Spinal cord (tissue), 10 donors: ENCODE results near the gene CFAP61. TPM values are rescaled to one million over a fixed set of nuclear protein-coding genes. Genes with fewer than 3 reads are reported as not detected.

Experiments
- DNase-seq, 6 donors: peaks; one replicate each; pipeline versions ENCODE4 v3.0.0 to v3.0.0-alpha.2; 2013 to 2015; ENCODE audit warnings: low spot score in 6 of 6, low read depth in 4 of 6
- H3K27ac ChIP-seq: one replicate; pipeline ENCODE4 v1.5.1; 2013; ENCODE audit warnings: low read depth, low read length, control low read depth
- H3K27me3 ChIP-seq: one replicate; pipeline ENCODE4 v1.6.1; 2013; ENCODE audit warnings: low read length; ENCODE audit not compliant: control insufficient read depth, insufficient read depth
- H3K36me3 ChIP-seq: one replicate; pipeline ENCODE4 v1.6.1; 2013; ENCODE audit warnings: low read length; ENCODE audit not compliant: control insufficient read depth, insufficient read depth
- H3K4me1 ChIP-seq: one replicate; pipeline ENCODE4 v1.6.1; 2013; ENCODE audit warnings: low read length; ENCODE audit not compliant: control insufficient read depth, insufficient read depth
- H3K4me3 ChIP-seq: one replicate; pipeline ENCODE4 v1.5.1; 2013; ENCODE audit warnings: low read depth, low read length, control low read depth
- H3K9me3 ChIP-seq: one replicate; pipeline ENCODE4 v1.6.1; 2013; ENCODE audit warnings: low read length; ENCODE audit not compliant: control insufficient read depth, insufficient read depth
- WGBS: methylation state at CpG from one replicate; pipeline ENCODE4 v1.1.5; 2013; ENCODE audit warnings: missing lambda C conversion rate; ENCODE audit not compliant: insufficient coverage; 5-methylcytosine and 5-hydroxymethylcytosine counted together
- polyA plus RNA-seq, 2 donors: library from polyadenylated mRNA; unstranded; fragments of 120-200 nt; gene quantifications; one replicate each; pipeline ENCODE4 v1.2.1, GENCODE V29; 2013; ENCODE audit not compliant: insufficient read length in 2 of 2
- total RNA-seq, 2 donors: library from RNA; depleted of rRNA in 1 of 2; stranded (reverse); fragments of 120-200 nt in 1 of 2; fragments of >200 nt in 1 of 2; gene quantifications; one replicate each; pipeline versions ENCODE4 v1.2.3 to v1.2.4, GENCODE V29; 2013 to 2014
- donor health status: healthy.

Gene CFAP61
- total and polyA plus RNA-seq, 4 donors = 4.0 to 9.8 (median 7.6) TPM

- no peaks in the 10 kb centered on the region for H3K4me1 ChIP-seq
- H3K4me3 ChIP-seq = no peak overlapping the region
- no peaks in the 10 kb centered on the region for H3K27me3 ChIP-seq
- DNase-seq = peak in 2 of 6 donors; percentile 17 to 39
- H3K9me3 ChIP-seq = no peaks in the 10 kb centered on the region
- H3K36me3 ChIP-seq = no peaks in the 10 kb centered on the region
- no peak overlapping the region for H3K27ac ChIP-seq
- 84% methylated on average over 10 of the region's 10 CpGs for WGBS
Observed at GRCh38 chr20:20251317-20251716, 199.0 kb downstream of the CFAP61 start.

GRCh38 chr20:20251836-20252235 is 199.5 kb downstream of the CFAP61 start:
- H3K9me3 ChIP-seq = no peaks in the 10 kb centered on the region
- DNase-seq = peak in 1 of 6 donors; percentile 78
- H3K27ac ChIP-seq = no peak overlapping the region
- 80% methylated on average over 5 of the region's 8 CpGs for WGBS
- no peaks in the 10 kb centered on the region for H3K27me3 ChIP-seq
- no peak overlapping the region for H3K4me3 ChIP-seq
- no peaks in the 10 kb centered on the region for H3K4me1 ChIP-seq
- no peaks in the 10 kb centered on the region for H3K36me3 ChIP-seq

GRCh38 chr20:20253039-20253743 is 200.9 kb downstream of the CFAP61 start:
- 71% methylated on average over 4 of the region's 6 CpGs for WGBS

GRCh38 chr20:20253744-20254330 is 201.5 kb downstream of the CFAP61 start:
- no peak overlapping the region for H3K4me3 ChIP-seq
- WGBS = 68% methylated on average over 4 of the region's 6 CpGs
- no peaks in the 10 kb centered on the region for H3K36me3 ChIP-seq
- no peaks in the 10 kb centered on the region for H3K4me1 ChIP-seq
- H3K27ac ChIP-seq = no peak overlapping the region
- H3K27me3 ChIP-seq = no peaks in the 10 kb centered on the region
- no peaks in the 10 kb centered on the region for H3K9me3 ChIP-seq
- DNase-seq = no peak

More at GRCh38 chr20:20253039-20253743, 200.9 kb downstream of the CFAP61 start:
- H3K4me3 ChIP-seq = no peak overlapping the region
- no peaks in the 10 kb centered on the region for H3K9me3 ChIP-seq
- no peak for DNase-seq
- no peaks in the 10 kb centered on the region for H3K36me3 ChIP-seq
- no peaks in the 10 kb centered on the region for H3K4me1 ChIP-seq
- no peak overlapping the region for H3K27ac ChIP-seq
- no peaks in the 10 kb centered on the region for H3K27me3 ChIP-seq

GRCh38 chr20:20255099-20255498 is 202.8 kb downstream of the CFAP61 start:
- Histone ChIP-seq H3K27ac (no peak overlapping the region), H3K27me3 (no peaks in the 10 kb centered on the region), H3K4me1 (no peaks in the 10 kb centered on the region), H3K9me3 (no peaks in the 10 kb centered on the region), H3K36me3 (no peaks in the 10 kb centered on the region), H3K4me3 (no peak overlapping the region)
- WGBS = 92% methylated on average over 3 of the region's 3 CpGs
- DNase-seq = no peak

- no peak overlapping the region for H3K4me3 ChIP-seq
- H3K4me1 ChIP-seq = no peaks in the 10 kb centered on the region
- peaks cover 2% of the 10 kb centered on the region for H3K27me3 ChIP-seq
- WGBS = 93% methylated on average over 2 of the region's 2 CpGs
- DNase-seq = no peak
- H3K36me3 ChIP-seq = no peaks in the 10 kb centered on the region
- H3K27ac ChIP-seq = no peak overlapping the region
- H3K9me3 ChIP-seq = no peaks in the 10 kb centered on the region
Observed at GRCh38 chr20:20259533-20259932, 207.2 kb downstream of the CFAP61 start.

GRCh38 chr20:20261159-20261558 is 208.8 kb downstream of the CFAP61 start:
- Histone ChIP-seq H3K27me3 (peaks cover 2% of the 10 kb centered on the region), H3K9me3 (no peaks in the 10 kb centered on the region), H3K27ac (no peak overlapping the region), H3K4me3 (no peak overlapping the region), H3K36me3 (no peaks in the 10 kb centered on the region), H3K4me1 (no peaks in the 10 kb centered on the region)
- no peak for DNase-seq
- no CpG with 5 or more reads among the region's 1 CpG for WGBS

- H3K4me3 ChIP-seq = no peak overlapping the region
- H3K27ac ChIP-seq = no peak overlapping the region
- peaks cover 2% of the 10 kb centered on the region for H3K27me3 ChIP-seq
- no peaks in the 10 kb centered on the region for H3K9me3 ChIP-seq
- no peak for DNase-seq
- H3K36me3 ChIP-seq = no peaks in the 10 kb centered on the region
- WGBS = 50% methylated on average over 2 of the region's 2 CpGs
- H3K4me1 ChIP-seq = no peaks in the 10 kb centered on the region
Observed at GRCh38 chr20:20265210-20265609, 212.9 kb downstream of the CFAP61 start.

- WGBS = no CpG with 5 or more reads among the region's 4 CpGs
- no peak overlapping the region for H3K27ac ChIP-seq
Observed at GRCh38 chr20:20266552-20266951, 214.2 kb downstream of the CFAP61 start.

More at GRCh38 chr20:20266552-20266951, 214.2 kb downstream of the CFAP61 start:
- Histone ChIP-seq H3K36me3 (no peaks in the 10 kb centered on the region), H3K9me3 (no peaks in the 10 kb centered on the region), H3K4me3 (no peak overlapping the region), H3K4me1 (no peaks in the 10 kb centered on the region), H3K27me3 (peaks cover 2% of the 10 kb centered on the region)
- DNase-seq = no peak
